Kidney epithelial cell (primary cell): ENCODE results near the gene AGA. TPM values are rescaled to one million over a fixed set of nuclear protein-coding genes. Genes with fewer than 3 reads are reported as not detected.

Experiments used
- DNase-seq: peaks from one replicate; pipeline ENCODE4 v3.0.0-alpha.2; 2010; ENCODE audit warnings: low read depth
- H3K27me3 ChIP-seq: 2 replicates; pipeline ENCODE4 v1.6.0; 2011; ENCODE audit warnings: low read length; ENCODE audit not compliant: control insufficient read depth, insufficient read depth
- H3K36me3 ChIP-seq: 2 replicates; pipeline ENCODE4 v1.5.1; 2011; ENCODE audit warnings: low read length; ENCODE audit not compliant: control insufficient read depth, insufficient read depth
- H3K4me3 ChIP-seq: 2 replicates; pipeline ENCODE4 v1.5.1; 2011; ENCODE audit warnings: low read depth, mild to moderate bottlenecking, control low read depth, low read length
- total RNA-seq: library from RNA; depleted of rRNA; stranded (reverse); fragments of >200 nt; gene quantifications from 2 replicates; pipeline ENCODE4 v1.2.3, GENCODE V29; 2015
- TF ChIP-seq, protein P1 (sequence below): IDR thresholded peaks from 2 replicates; pipeline ENCODE4 v1.5.1; 2011; ENCODE audit warnings: mild to moderate bottlenecking, moderate library complexity, low read length, control low read depth, inconsistent platforms; ENCODE audit not compliant: insufficient read depth, poor library complexity, severe bottlenecking

AGA gene
- total RNA-seq, 1 donor from 2014 or later = 12.7 TPM

DNA sequence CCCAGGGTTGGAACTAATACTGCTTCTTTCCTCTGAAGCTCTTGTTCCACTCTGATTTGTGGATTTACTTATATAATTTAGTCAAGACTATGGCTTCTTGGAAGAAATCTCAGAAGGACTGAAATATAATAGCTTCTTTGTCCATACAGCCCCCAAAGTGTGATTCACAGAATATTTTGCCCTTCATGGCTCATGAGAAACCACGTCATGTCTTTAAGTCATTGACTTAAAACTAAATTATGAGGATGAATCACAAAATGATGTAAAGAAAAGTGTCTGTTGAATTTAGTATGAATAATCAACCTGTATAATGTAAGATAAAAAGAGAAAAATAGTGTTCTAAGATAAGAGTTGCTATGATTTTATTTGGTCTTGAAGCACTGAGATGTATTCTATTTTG lies 43.3 kb upstream of the AGA start:
- no peaks in the 10 kb centered on the region for H3K27me3 ChIP-seq
- H3K4me3 ChIP-seq = no peak overlapping the region
- H3K36me3 ChIP-seq = no peaks in the 10 kb centered on the region
- DNase-seq = no peak
- TF ChIP-seq, protein P1, sequence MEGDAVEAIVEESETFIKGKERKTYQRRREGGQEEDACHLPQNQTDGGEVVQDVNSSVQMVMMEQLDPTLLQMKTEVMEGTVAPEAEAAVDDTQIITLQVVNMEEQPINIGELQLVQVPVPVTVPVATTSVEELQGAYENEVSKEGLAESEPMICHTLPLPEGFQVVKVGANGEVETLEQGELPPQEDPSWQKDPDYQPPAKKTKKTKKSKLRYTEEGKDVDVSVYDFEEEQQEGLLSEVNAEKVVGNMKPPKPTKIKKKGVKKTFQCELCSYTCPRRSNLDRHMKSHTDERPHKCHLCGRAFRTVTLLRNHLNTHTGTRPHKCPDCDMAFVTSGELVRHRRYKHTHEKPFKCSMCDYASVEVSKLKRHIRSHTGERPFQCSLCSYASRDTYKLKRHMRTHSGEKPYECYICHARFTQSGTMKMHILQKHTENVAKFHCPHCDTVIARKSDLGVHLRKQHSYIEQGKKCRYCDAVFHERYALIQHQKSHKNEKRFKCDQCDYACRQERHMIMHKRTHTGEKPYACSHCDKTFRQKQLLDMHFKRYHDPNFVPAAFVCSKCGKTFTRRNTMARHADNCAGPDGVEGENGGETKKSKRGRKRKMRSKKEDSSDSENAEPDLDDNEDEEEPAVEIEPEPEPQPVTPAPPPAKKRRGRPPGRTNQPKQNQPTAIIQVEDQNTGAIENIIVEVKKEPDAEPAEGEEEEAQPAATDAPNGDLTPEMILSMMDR = no peak

DNA sequence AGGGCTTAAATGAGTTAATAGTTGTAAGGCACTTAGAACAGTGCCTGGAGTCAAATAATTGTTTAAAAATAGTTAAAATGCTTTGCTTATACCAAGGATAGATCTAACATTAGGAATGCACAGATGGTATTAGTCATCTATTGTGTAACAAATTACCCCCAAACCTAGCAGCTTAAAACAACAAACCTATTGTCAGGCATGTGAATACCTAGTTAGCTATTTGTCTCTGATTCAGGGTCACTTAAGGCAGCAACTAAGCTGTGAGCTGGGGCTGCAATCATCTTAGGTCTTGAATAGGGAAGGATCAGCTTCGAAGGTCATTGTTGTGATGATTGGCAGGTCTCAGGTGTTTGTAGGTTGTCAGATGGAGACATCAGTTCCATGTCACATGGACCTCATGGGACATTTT lies 42.4 kb upstream of the AGA start:
- H3K36me3 ChIP-seq = no peaks in the 10 kb centered on the region
- DNase-seq = peak; percentile 96
- H3K27me3 ChIP-seq = no peaks in the 10 kb centered on the region
- no peak overlapping the region for H3K4me3 ChIP-seq
- TF ChIP-seq, protein P1 = no peak

DNA sequence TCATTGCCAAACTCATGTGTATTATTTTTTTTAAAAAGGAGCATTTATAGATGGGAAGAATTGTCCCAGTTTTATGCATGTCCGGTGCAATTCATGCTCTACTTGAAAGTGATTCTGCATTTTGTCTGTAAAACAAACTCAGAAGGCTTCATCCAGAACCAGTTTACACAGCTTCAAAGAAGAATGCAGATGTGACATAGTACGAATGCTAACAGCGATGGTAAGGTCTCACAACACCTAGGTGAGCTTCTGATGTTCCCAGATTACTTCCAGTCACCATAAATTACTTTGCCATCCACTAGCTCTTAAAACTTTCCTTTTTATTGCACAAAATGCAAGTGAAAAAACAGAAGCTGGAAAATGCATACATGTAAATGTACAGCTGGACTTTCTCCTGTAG lies 41.5 kb upstream of the AGA start:
- Histone ChIP-seq H3K27me3 (no peaks in the 10 kb centered on the region), H3K36me3 (no peaks in the 10 kb centered on the region), H3K4me3 (no peak overlapping the region)
- DNase-seq = no peak
- TF ChIP-seq, protein P1 = no peak

DNA sequence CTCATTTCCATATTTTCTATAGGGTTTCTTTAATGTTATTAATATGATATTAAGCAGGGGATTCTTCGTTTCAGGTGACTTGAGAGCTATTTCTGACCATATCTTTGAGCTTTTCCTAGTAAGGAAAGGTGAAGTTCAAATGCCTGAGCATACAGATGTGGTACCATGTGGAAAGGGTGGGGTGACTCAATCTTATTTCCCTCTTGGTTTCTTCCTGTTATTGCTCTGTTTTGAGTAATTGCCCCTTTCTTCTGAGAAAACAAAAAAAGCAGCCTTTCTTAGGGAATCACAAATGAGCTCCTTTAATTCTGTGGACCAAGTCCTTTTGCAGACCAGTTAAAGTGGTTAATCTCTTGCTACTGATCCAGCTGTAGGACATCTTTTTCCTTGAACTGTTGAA lies 41.0 kb upstream of the AGA start:
- Histone ChIP-seq H3K4me3 (no peak overlapping the region), H3K27me3 (no peaks in the 10 kb centered on the region), H3K36me3 (no peaks in the 10 kb centered on the region)
- TF ChIP-seq, protein P1 = no peak
- DNase-seq = no peak

DNA sequence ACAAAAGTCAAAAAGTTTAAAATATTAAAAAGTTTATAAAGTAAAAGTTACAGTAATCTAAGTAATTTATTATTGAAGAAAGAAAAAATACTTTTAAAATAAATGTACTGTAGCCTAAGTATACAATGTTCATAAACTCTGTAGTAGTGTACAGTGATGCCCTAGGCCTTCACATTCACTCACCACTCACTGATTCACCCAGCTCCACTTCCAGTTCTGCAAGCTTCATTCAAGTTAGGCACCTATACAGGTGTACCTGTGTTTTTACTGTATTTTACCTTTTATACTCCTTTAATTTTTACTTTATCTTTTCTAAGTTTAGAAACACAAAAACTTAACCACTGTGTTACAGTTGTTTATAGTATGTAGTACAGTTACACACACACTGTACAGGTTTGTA lies 40.1 kb upstream of the AGA start:
- H3K4me3 ChIP-seq = no peak overlapping the region
- TF ChIP-seq, protein P1 = no peak
- H3K36me3 ChIP-seq = no peaks in the 10 kb centered on the region
- no peak for DNase-seq
- H3K27me3 ChIP-seq = no peaks in the 10 kb centered on the region

DNA sequence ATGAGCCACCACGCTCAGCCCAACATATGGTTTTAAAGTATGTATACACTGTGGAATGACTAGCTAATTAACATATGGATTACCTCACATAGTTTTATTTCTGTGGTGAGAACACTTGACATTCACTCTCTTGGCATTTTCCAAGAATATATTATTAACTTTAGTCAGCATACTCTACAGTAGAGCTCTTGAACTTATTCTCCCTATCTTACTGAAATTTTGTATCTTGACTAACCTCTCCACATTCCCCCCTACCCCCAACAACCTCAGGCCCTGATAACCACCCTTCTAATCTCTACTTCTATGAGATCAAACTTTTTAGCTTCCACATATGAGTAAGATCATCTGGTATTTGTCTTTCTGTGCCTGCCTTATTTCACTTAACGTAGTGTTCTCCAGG lies 38.6 kb upstream of the AGA start:
- Histone ChIP-seq H3K27me3 (no peaks in the 10 kb centered on the region), H3K36me3 (no peaks in the 10 kb centered on the region), H3K4me3 (no peak overlapping the region)
- TF ChIP-seq, protein P1 = no peak
- no peak for DNase-seq
